CD4-positive, alpha-beta T cell treated with Interleukin-12 subunit alpha and Interleukin-12 subunit beta, for 1 hour (primary cell): ENCODE measurements around the gene EVI2B.
"Not testable (repeated sequence)": the region's sequence is repeated elsewhere in the genome, so short reads cannot be mapped to it uniquely, and the experiment has no call there.

Source experiments
- DNase-seq: peaks from one replicate; pipeline ENCODE4 v3.0.0-alpha.2; 2020

EVI2B gene

GRCh38 chr17:31313982-31314781, at the start of gene EVI2B:
Gene EVI2B, minus strand, starts transcription at chr17:31314054. Its CDS starts 8,445 bp downstream, at chr17:31305609.
- DNase-seq, result peak; percentile 64

- no peak for DNase-seq
Measured at GRCh38 chr17:31357839-31358394, 44.1 kb upstream of the EVI2B start.

GRCh38 chr17:31357091-31357490, 43.2 kb upstream of the EVI2B start:
- no peak for DNase-seq

GRCh38 chr17:31355935-31356334, 42.1 kb upstream of the EVI2B start:
- no peak for DNase-seq

- DNase-seq, result no peak
Measured at GRCh38 chr17:31349454-31349853, 35.6 kb upstream of the EVI2B start.

- not testable (repeated sequence) for DNase-seq
Measured at GRCh38 chr17:31345191-31345747, 31.4 kb upstream of the EVI2B start.

GRCh38 chr17:31339906-31340661, 26.2 kb upstream of the EVI2B start:
- no peak for DNase-seq

- no peak for DNase-seq
Measured at GRCh38 chr17:31329221-31329620, 15.4 kb upstream of the EVI2B start.

- DNase-seq, result no peak
Measured at GRCh38 chr17:31328160-31328535, 14.3 kb upstream of the EVI2B start.

GRCh38 chr17:31327534-31328159, 13.8 kb upstream of the EVI2B start:
- no peak for DNase-seq

- no peak for DNase-seq
Measured at GRCh38 chr17:31323551-31323950, 9.7 kb upstream of the EVI2B start.

GRCh38 chr17:31321966-31322365, 8.1 kb upstream of the EVI2B start:
- DNase-seq, result peak; percentile 60

GRCh38 chr17:31321481-31321880, 7.6 kb upstream of the EVI2B start, which contains the start of gene EVI2A:
Gene EVI2A, minus strand, starts transcription at chr17:31321622. Its CDS starts 2,609 bp downstream, at chr17:31319013.
- peak; percentile 88 for DNase-seq

- DNase-seq, result peak; percentile 40
Measured at GRCh38 chr17:31320791-31321190, 6.9 kb upstream of the EVI2B start.

- peak; percentile 48 for DNase-seq
Measured at GRCh38 chr17:31320241-31320640, 6.4 kb upstream of the EVI2B start.

GRCh38 chr17:31318851-31319661, 5.2 kb upstream of the EVI2B start:
- DNase-seq, result peak; percentile 62

- DNase-seq, result peak; percentile 77
Measured at GRCh38 chr17:31318298-31318801, 4.5 kb upstream of the EVI2B start.

- no peak for DNase-seq
Measured at GRCh38 chr17:31314782-31315100, 887 bp upstream of the EVI2B start.

GRCh38 chr17:31312223-31312622, 1.6 kb downstream of the EVI2B start:
- peak; percentile 62 for DNase-seq

GRCh38 chr17:31311526-31311925, 2.3 kb downstream of the EVI2B start:
- no peak for DNase-seq

- DNase-seq, result peak; percentile 40
Measured at GRCh38 chr17:31310886-31311285, 3.0 kb downstream of the EVI2B start.

- DNase-seq, result peak; percentile 83
Measured at GRCh38 chr17:31310260-31310659, 3.6 kb downstream of the EVI2B start.
